ENCODE data around the gene ALDH7A1. TPM values are rescaled to one million over a fixed set of nuclear protein-coding genes. Genes with fewer than 3 reads are reported as not detected.

Gene ALDH7A1
- total and polyA plus RNA-seq, 10 of the 15 experiments (the other 5 are each of a cell fraction or from before 2014, with no cell fraction given), result 0.18 to 1.0 (median 0.41) TPM; not detected in 1

DNA sequence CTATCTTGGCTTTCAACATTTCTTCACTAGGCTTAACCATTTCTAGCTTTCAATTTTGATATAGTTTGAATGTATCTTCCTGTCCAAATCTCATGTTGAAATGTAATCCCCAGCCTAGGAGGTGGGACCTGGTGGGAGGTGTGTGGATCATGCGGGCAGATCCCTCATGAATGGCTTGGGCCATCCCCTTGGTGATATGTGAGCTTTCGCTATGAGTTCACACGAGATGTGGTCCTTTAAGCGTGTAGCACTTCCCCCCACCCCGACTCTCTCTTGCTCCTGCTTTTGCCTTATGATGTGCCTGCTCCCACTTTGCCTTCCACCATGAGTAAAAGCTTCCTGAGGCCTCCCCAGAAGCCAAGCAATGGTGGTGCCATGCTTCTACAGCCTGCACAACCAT is 46.4 kb upstream of the ALDH7A1 start:
- BruUV-seq (replicated peaks), result no TSS peak
- Histone ChIP-seq H3K4me1 (ENCODE audit: control insufficient read depth, insufficient read depth, low read length) (no peaks in the 10 kb centered on the region), H3K36me3 (ENCODE audit: control insufficient read depth in 2 of 2, insufficient read depth in 2 of 2, low read length in 1 of 2) (no peaks in the 10 kb centered on the region), H4K20me1 (ENCODE audit: control insufficient read depth, insufficient read depth) (no peaks in the 10 kb centered on the region), H3K9me3 (replicated peaks; ENCODE audit: control insufficient read depth, insufficient read depth, low read length) (no peaks in the 10 kb centered on the region; the same call in none of the 3 replicates), H3K27me3 (replicated peaks in 1 of 2; ENCODE audit: control insufficient read depth in 2 of 2, insufficient read depth in 2 of 2, low read length in 1 of 2) (no peaks in the 10 kb centered on the region), H3K4me3 (no peak overlapping the region), H3K9ac (ENCODE audit: control insufficient read depth, insufficient read depth, low read length) (no peak overlapping the region), H2AFZ (ENCODE audit: control insufficient read depth, low read depth, low read length) (peak overlapping the region; percentile 64), H3K4me2 (ENCODE audit: control insufficient read depth, insufficient read depth) (peak overlapping the region; percentile 10; the same call in 1 of the 2 replicates), H3K79me2 (ENCODE audit: control insufficient read depth, insufficient read depth, low read length) (no peaks in the 10 kb centered on the region), H3K27ac (ENCODE audit: control insufficient read depth, insufficient read depth) (no peak overlapping the region)
- CTCF ChIA-PET, result interaction anchor here (0.9 to 1.2 kb wide), 4 partner anchors 14 to 588 kb away, joined by 3 to 4 read pairs (median 3); no protein-coding TSS in a partner anchor
- ATAC-seq, result peak; percentile 87
- no peak for FAIRE-seq
- POLR2A ChIA-PET, result no interaction called here
- SMC1A ChIA-PET (ENCODE audit: uncharacterized antibody, unreplicated experiment), result interaction anchor here (1.1 to 1.9 kb wide), 5 partner anchors 10 to 17 kb away, joined by 4 to 6 read pairs (median 4); no protein-coding TSS in a partner anchor
- WGBS (ENCODE audit: insufficient coverage, insufficient replicate concordance, low lambda C conversion rate, missing lambda C conversion rate), result 12% methylated on average over 5 of the region's 5 CpGs
- in situ Hi-C loops (cut with MboI) (no loop called here), intact Hi-C loops (cut with micrococcal nuclease; ENCODE audit: unreplicated experiment) (no loop called here)
- no peak for TF ChIP-seq HCFC1 (IDR thresholded peaks at IDR 0.05; ENCODE audit: low read length)
- TF ChIP-seq STAT1 (conservative IDR thresholded peaks at IDR 0.05), result no peak
- TF ChIP-seq, protein P1, sequence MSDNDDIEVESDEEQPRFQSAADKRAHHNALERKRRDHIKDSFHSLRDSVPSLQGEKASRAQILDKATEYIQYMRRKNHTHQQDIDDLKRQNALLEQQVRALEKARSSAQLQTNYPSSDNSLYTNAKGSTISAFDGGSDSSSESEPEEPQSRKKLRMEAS (IDR thresholded peaks at IDR 0.05; ENCODE audit: low read depth, low read length), result no peak
- no peak for TF ChIP-seq ZNF384 (IDR thresholded peaks at IDR 0.05; ENCODE audit: borderline replicate concordance, low read depth, low read length)
- TF ChIP-seq RB1 (IDR thresholded peaks at IDR 0.05; ENCODE audit: borderline replicate concordance), result no peak
- no peak for TF ChIP-seq CHD4 (IDR thresholded peaks at IDR 0.05)
- no peak for TF ChIP-seq EED (IDR thresholded peaks at IDR 0.05; ENCODE audit: low read depth)
- TF ChIP-seq CBX3 (IDR thresholded peaks at IDR 0.05; ENCODE audit: borderline replicate concordance, low read depth), result no peak
- no peak for TF ChIP-seq BCL11A (IDR thresholded peaks at IDR 0.05; ENCODE audit: low read depth, low read length)
- TF ChIP-seq ESRRA (IDR thresholded peaks at IDR 0.05; ENCODE audit: low read length), result no peak
- TF ChIP-seq POLR2AphosphoS2 (IDR thresholded peaks at IDR 0.05; ENCODE audit: low read depth, low read length), result no peak
- TF ChIP-seq IKZF2 (IDR thresholded peaks at IDR 0.05), result no peak
- TF ChIP-seq GATAD2B (conservative IDR thresholded peaks at IDR 0.05; ENCODE audit: low read depth), result no peak
- TF ChIP-seq EP300 (IDR thresholded peaks at IDR 0.05; ENCODE audit: borderline replicate concordance in 1 of 2, control insufficient read depth in 1 of 2, low read depth in 2 of 2, low read length in 2 of 2), result no peak
- no peak for TF ChIP-seq MEF2A (IDR thresholded peaks at IDR 0.05; ENCODE audit: insufficient read depth, low read depth, low read length)
- RAD21 ChIA-PET (ENCODE audit: unreplicated experiment), result no interaction called here
- no peak for DNase-seq (ENCODE audit: low read depth, low spot score)
